ENCODE results near the gene DMBX1.
A peak's percentile ranks its signal among the peaks of the same experiment; 100 is the strongest.

DMBX1 gene

DNA sequence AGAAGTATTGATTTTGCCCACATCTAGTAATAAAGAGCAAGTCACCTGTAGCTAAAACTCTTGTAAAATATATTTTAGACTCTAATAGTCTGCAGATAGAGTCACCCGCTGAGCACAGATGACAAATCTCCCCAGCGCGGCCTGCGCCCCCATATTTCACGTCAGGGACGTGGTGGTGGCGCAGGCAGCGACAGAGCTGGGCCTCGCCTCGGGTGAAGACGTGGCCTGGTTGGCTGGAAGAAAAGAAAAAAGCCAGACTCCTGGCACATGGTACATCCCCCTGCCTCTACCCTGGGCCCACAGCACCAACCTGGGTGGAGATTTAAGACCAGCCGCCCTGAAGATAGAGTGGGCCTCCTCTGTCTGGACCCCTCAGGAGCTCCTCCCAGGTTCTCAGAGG, 6.0 kb upstream of the DMBX1 start:
- no peak for DNase-seq (ENCODE audit: low spot score)

DNA sequence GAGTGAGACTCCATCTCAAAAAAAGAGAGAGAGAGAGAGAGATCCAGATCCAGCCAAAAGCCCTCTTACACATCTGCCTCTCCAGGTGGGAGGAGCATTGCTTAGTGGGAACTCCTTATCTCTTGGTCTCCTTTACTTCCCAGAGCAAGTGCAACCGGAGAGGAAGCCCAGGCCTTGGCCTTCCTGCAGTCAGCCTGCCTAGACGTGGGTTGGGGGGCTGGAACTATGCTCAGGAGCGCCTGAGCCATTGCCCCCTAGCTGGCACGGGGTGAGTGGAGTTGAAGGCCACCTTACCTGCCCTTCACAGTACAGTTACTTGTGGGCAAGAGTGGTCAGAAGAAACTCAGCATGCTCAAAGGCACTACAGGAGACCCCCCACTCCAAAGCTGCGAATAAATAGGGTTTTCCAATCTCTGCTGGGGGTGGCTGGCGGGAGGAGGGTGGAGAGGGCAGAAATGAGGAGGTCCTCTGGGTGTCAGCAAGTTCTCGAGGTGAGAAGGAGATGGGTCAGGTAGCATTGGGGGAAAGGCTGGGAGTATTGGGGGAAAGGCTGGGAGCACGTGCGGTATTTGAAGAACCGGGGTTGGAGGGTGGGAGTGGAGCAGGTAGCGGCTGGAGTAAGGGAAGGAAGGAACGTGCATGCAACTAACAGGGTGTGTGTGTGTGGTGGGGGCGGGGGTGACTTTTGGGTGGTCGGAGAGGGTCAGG, 4.7 kb upstream of the DMBX1 start:
- no peak for DNase-seq (ENCODE audit: low spot score)

DNA sequence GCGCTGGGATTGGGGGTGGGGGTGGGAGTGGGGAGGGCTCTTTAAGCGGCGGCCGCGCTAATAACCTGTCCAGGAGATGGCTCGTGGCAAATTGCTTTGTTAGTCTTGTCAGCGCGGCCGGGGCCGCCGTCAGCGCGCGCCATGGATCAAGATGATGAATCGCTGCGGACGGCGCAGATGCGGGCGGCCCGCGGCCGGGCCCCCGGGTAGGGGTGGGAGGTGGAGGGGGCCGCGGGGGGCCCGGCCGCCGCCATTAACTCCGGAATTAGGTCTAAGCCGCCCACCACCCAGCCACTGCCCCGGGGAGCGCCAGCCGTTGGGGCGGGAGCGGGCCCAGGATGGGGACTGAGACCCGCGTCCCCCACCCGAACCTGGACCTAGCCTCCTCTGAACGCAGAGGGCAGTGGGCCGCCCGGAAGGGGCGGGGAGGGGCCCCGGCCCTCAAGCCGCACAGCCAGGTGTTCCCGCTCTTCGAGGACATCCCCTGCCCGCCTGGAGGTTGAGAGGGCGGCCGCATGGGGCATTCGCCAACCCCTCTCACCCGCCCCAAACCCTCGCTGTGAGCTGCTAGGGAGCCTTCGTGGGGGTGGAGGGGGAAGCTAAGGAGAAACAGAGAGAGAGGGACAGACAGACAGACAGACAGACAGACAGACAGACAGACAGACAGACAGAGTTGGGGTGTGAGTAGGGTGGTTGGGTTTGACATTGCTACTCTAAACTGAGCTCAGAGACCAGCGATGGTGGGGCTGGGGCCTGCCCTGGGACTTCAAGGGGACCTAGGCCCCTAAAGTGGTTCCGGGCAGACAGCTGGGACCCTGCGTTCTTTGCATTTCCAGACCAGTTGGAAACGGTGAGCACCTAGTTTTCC, 3.8 kb upstream of the DMBX1 start:
- DNase-seq (ENCODE audit: low spot score) = no peak

DNA sequence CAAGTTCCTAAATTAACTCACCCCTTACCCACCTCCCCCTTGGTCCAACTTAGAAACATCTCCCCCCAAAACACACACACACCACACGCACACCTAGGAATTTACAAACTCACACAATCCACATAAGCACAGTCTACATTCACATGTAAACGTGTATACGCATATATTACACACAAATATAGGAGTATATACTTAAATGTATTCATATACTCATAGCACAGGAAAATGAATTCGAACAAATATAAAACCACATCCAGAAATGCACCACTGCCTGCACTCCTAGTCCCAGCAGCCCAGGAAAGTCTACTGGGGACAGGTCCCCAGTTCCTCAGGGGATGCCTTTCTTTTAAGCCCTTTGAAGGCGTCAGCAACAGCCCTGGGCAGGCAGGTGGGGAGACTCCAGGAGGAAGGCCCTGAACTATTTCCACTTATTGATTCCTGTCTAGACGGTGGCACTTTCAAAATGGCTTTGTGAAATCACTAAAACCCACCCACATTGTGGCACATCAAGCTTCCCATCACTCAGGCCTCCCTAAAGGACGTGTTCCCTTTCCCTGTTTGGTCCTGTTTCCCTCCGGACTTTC, 3.1 kb upstream of the DMBX1 start:
- no peak for DNase-seq (ENCODE audit: low spot score)

DNA sequence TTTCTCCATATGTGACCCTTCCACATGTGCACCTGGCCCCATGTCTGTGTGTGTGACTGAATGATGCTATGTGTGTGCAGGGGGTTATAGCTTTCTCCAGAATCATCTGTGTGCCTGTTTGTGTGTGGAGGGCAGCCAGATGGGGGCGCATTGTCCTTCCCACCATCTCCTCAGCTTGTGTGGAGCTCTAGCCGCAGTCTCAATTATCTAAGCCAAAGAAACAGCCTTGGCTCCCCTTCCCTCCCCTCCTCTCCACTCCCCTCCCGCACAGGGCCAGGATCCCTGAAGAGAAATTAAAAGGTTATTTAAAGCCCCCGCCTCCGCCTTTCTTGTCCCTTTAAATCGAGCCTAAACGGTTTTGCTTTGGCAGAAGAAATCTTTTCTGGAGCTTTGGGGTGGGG, 1.8 kb upstream of the DMBX1 start:
- DNase-seq (ENCODE audit: low spot score) = no peak

DNA sequence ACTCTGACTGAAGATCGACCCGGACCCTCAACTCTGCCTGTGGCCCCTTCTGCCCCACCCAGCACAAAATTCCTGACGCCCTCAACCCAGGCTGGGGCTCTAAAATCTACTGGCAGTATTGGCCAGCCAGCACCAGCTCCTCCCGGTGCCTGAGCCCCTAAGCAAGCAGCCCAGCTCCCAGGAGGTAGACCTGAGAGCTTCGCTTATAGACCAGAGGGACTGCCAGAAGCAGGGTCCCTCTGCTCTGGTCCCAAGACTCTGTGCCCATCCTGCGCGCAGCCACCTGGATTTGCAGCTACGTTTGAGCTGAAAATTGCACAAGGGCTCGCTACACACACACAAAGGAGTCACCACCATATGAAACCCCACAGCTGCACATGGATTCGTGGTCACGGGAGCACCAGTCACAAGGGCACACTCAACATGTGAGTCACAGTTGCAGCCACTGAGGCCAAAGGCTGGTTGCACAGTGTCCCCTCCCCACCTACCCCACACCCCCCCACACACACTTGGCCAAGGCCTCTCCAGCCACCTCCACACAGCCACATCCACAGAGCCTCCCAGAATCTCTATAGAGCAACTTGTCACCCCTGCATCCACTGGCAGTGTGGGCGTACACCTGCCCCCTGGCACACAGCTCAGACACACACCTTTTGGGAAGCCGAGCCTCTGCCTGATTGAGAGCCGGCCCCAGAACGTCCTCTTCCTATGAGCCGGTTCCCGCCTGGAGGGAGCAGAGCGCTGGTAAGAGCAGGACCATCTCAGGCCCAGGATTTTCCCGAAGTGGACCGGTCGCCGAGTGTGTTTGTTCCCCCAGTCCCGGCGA, 1.1 kb upstream of the DMBX1 start:
- no peak for DNase-seq (ENCODE audit: low spot score)

DNA sequence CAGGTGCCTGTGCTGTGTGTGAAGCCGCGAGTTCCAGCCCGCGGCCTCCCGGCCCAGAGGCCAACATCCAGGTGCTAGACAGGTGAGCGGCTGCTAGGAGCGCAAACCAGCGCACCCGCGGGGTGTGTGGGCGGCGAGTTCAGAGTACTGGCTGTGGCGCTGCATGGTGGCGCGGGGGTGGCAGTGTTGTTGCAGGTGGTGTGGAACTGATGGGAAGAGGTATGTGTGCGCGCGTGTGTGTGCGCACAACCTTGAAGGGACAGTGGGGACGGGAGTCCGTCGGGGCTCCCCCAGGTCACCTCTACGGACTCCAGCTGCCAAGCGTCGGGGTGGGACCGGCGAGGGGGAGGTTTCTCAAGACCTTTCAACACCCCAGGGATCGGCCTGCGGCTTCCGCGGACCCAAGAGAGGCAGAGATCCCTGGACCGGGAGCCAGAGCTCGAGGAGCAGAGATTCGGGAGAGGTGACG, 433 bp upstream of the DMBX1 start:
- no peak for DNase-seq (ENCODE audit: low spot score)

DNA sequence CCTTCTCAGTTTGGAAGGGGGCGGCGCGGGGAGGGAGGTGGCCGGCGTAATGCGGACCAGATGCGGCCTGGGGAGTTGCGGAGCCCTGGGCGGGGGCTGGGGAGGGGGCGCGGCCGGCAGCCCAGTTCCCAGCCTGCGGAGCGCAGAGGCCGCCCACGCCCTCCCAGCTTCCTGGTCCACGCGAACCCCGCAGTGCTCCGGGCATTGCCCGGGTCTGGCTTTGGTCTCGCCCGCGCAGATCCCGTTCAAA, 695 bp downstream of the DMBX1 start:
- peak; percentile 40 for DNase-seq (ENCODE audit: low spot score)

DNA sequence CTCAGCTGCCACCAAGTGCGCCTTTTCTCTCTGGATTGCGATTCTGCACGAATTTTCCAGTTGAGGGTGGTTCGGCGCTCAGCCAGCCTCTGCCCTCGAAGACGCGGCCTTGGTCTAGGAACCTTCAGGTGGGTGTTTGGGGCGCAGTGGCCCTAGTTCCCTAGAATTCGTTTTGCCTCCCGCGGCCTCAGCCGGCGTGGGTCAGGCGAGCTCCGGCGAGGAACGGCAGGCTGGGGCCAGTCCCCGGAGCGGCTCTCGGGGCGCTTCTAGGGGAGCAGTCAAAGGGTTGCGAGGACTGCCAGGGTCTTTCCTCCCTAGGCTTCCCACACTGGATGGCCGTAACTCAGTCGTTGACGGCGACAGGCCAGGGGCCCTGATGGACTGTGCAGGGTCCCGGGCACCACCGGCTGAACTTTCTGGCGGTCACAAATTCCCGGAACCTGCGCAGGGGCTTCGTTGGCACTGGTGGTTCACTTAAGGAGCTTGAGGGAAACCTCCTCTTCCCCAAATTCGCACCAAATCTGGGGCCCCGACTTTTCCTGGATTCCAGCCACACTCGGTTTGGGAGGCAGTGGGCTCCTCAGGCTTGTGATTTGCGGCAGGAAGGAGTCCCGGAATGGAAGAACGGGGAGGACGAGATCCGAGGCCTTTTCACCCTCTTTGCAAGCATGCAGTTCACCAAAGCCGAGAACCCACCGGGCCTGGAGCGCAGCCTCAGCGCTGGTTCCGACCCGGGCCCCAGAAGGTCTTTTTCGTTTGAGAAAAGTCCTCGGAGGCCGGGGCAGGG, 1.2 kb downstream of the DMBX1 start:
- no peak for DNase-seq (ENCODE audit: low spot score)

DNA sequence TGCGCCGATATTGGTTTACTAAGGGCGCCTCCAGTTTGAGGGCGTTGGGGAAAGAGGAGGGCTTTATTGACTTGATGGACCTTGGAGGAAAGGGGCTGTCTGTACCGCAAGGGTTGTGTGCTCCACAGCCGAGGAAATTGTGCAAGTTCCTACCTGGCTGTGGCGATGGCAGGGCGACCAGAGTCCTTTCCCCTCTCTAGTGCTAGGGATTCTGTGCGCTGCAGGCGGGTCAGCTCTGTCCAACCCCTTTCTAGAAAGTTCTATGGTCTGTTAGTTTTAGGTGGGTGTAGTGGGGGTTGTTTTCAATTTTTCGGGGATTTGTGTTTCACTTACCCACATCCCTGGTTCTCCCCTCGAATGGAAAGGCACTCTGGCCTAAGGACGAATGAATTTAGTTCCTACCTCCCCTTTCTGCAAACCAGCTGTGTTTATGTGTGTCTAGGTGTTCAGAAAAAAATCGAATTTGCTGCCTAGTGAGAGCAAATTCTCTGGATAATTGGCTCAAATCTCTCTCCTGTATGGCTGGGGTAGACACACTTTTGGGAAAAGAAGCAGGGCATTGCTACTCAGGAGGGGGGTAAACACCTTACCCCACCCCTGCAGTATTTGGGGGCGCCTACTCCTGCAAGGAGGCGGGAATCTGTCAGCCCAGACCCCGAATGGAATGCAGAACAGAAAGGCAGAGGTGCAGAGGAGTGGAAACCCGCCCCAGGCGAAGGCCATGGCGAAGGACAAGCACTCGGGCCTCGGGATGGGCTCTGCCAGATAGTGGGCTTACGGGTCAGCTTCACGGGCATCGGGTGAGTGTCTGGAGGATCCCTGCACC, 2.0 kb downstream of the DMBX1 start:
- no peak for DNase-seq (ENCODE audit: low spot score)

DNA sequence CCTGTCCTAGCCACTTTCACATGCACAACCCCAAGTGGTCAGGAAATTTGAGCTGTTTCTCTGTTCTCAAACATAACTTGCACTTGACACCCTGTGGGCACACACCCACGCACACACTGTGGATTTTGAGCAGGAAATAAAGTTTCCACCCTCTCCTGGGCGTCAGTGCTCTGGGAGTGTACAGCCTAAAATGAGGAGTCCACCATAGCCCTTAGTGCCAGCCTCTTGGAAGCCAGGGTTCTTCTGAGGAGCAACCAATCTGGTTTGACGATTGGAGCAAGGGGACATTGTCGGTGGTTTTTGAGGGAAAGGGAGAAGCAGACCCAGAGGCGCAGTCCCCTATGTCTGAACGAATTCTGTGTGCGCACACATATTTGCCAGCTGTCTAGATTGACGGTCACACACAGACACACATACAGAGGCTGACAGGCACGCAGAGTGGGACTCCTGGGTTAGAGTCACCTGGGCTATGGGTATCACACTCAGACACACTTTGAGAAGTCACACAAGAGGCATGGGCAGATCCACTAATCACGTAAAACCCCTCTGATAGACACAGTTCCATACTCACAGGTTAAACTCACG, 2.7 kb downstream of the DMBX1 start:
- DNase-seq (ENCODE audit: low spot score) = no peak

DNA sequence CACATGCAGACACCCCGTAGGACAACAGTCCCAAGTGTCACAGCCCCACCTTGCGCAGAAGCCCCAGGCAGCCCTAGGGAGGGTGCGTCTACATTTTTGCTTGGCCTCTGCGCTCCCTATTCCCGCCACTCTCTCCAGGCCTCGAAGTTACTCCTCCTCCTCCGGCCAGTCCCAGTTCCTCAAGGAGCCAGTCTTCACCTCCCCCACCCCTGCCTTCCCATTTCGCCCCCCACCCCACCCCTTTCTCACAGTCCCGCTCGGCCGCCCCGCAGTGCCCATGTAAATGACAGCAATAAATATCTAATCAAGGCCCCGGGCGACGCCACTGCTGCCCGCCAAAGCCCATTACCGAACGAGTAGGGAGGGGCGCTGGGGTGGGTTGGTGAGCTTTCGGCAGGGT, 3.2 kb downstream of the DMBX1 start:
- DNase-seq (ENCODE audit: low spot score) = no peak

DNA sequence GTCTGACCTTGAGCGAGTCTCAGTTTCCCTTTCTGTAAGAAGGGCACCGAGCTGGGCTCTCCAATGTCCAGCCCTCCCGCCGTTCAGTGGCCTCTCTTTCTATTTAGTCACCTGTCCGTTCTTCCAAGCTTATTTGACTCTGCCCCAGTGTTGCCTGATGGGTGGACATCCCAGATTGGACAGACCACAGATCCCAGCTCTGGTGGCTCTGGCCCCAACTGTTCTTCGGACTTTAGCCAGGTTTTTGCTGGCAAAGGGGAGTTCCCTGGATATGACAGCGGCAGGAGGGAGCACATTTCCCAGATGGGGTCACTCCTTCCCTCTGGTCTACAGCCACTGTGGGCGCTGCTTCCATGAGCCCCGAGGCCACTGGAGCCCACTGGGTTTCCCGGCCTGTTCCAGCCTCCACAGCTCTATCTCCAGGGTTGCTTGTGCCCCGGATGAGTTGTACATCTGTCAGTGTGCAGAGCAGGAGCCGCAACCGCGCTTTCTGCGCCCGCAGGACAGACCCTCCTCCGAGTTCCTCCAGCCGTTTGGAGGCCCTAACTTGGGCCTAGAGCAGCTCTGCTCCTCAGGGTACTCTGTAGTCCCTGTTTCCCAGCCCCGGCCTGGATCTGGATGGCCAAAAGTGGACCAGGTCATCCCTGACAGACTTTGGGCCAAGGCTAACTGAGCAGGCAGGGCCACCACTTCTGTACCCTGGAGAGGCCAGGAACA, 3.8 kb downstream of the DMBX1 start:
- DNase-seq (ENCODE audit: low spot score) = no peak

DNA sequence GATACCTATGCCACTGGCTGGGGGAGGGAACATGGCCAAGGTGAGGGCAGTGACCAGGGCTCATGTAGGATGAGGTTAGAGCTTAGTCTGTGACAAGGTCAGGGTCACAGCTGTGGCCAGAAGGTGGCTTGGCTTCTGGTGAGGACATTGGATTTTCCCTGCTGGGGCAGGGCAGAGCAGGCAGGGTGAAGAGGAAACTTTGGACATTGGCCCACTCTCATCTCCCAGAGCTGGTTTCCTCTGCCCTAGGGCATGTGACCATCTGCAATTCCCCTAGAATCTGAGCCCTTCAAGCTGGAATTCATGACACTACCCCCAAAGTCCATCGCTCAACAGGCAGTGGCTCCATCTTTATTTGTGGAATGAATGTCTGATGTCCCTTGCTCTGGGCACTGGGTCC, 5.3 kb downstream of the DMBX1 start:
- no peak for DNase-seq (ENCODE audit: low spot score)

DNA sequence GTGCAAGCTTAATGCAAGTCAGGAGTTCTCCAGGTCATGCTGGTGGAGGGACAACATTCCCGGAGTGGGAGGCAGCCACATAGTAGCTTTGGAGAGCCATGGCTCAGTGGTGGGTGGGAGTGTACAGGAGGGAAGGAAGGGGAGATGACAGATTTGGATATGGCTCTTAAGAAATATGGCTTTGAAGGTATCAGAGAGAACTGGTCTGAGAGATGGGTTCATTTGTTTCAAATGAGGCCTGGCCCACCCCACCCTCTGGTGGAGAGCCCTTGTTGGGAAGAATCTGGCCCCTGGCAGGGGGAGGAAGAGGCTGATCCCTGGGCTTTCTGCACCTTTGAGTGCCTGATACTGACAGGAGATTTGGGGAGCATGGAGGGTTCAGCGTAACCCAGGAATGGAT, 6.1 kb downstream of the DMBX1 start:
- no peak for DNase-seq (ENCODE audit: low spot score)

DNA sequence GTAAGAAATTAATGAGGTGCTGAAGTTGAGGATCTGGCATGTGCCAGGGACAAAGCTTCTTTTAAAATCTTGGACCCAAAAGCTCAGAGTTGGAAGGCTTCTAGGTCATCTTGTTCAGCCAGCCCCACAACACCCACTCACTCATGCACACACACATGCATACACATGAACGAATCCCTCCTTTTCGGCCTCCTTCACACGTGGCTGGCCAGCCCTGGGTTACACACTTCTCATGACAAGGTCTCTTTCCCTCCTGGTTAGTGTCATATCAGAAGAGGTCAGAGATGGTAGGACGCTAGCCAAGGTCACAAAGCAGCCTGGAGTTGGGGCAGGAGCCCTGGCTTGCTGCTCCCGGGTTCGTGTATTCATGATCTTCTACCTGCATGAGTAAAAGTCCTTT, 6.9 kb downstream of the DMBX1 start:
- DNase-seq (ENCODE audit: low spot score) = no peak

DNA sequence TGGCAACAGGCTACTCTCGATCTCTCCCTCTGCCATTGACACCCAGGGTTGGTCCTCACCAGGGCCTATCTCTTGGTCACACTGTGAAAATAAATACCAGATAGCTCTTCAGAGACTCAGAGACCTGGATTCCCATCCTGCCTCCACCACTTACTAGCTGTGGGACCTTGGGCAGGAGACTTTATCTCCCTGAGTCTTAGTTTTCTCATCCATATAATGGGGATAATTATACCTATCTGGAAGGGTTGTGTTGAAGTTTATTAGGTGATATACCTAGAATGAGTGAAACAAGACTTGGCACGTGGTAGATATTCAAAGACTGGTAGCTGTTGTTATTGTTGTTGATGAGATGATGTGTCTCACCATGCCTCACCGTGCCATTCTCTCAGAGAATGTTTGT, 7.4 kb downstream of the DMBX1 start:
- DNase-seq (ENCODE audit: low spot score) = no peak

DNA sequence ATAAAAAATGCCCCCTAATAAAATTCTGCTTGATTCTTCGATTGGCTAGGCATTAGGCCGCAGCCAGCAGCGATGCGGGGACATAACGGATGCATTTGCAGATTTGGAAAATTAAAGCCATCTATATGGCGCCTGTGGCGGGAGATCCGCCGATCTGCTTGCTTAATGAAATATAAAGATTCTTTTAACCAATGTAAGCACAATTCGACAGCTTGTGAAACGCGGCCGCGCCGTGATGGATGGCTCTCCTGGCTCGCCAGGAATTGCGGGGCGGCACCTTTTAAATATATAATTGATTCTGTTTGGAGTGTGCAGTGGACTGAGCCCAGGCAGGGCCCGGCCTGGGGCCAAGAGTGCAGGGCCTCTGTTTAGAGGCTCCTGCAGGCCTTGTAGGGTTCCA, 8.0 kb downstream of the DMBX1 start:
- DNase-seq (ENCODE audit: low spot score) = no peak

DNA sequence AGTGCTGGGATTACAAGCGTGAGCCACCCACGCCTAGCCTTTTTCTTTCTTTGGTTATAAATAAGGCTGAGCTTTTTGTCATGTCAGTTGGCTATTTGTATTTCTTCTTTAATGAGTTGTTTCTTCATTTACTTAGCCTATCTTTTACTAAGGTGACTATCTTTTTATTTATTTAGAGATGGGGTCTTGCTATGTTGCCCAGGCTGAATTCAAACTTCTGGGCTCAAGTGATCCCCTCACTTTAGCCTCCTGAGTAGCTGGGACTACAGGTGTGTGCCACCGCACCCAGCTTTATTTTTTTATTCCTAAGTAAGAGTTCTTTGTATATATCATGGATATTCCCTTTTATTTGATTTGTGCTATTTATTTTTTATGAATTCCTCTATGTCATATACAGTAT, 11.9 kb downstream of the DMBX1 start:
- DNase-seq (ENCODE audit: low spot score) = no peak

DNA sequence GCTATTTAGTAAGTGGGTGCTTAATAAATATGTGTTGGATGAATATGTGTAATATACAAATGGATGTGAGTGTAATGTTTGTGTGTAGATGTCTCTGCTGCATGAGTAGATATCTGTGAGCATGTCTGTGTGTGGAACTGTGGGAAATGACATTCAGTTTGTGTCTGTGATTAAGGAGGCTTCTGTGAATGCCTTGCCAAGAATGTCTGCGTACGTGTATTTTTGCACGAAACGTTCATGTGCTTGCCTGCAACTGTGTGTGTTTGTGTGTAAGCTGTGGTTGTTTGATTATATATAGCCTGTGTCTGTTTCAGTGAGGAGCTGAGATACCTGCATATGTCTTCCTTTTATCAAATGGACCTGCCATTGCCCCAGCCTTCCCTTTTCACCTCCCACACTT, 13.8 kb downstream of the DMBX1 start:
- no peak for DNase-seq (ENCODE audit: low spot score)
